ENCODE results near the gene RAPGEF5. TPM values are rescaled to one million over a fixed set of nuclear protein-coding genes. Genes with fewer than 3 reads are reported as not detected.

Gene RAPGEF5
- total and polyA plus RNA-seq, 12 donors = 5.1 to 87.0 (median 26.0) TPM

DNA sequence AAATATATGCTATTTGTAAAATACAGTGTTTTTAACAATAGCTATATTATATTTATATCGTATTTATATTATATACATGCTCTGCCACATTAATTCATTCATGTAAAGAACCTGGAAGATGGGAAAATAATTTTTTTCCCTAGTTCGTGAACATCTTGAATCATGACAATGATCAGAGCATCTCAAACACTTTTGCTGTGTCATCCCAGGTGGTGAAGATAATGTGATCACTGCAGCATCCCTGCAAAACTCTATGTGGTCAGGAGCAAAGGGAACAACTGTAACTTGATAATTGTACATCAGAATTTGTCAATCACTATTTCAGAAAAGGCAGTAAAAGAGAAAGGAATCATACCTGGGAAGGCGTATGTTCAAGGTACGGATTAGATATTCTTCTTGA lies 39.3 kb downstream of the RAPGEF5 start:
- TF ChIP-seq, protein P1, sequence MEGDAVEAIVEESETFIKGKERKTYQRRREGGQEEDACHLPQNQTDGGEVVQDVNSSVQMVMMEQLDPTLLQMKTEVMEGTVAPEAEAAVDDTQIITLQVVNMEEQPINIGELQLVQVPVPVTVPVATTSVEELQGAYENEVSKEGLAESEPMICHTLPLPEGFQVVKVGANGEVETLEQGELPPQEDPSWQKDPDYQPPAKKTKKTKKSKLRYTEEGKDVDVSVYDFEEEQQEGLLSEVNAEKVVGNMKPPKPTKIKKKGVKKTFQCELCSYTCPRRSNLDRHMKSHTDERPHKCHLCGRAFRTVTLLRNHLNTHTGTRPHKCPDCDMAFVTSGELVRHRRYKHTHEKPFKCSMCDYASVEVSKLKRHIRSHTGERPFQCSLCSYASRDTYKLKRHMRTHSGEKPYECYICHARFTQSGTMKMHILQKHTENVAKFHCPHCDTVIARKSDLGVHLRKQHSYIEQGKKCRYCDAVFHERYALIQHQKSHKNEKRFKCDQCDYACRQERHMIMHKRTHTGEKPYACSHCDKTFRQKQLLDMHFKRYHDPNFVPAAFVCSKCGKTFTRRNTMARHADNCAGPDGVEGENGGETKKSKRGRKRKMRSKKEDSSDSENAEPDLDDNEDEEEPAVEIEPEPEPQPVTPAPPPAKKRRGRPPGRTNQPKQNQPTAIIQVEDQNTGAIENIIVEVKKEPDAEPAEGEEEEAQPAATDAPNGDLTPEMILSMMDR (IDR thresholded peaks at IDR 0.05) = no peak
- TF ChIP-seq POLR2A (IDR thresholded peaks at IDR 0.05) = no peak
- Histone ChIP-seq H3K36me3 (replicated peaks in 1 of 2) (no peaks in the 10 kb centered on the region), H3K4me1 (replicated peaks in 1 of 2) (no peaks in the 10 kb centered on the region), H3K9me3 (replicated peaks in 1 of 3) (no peaks in the 10 kb centered on the region), H3K27ac (no peak overlapping the region), H3K27me3 (no peaks in the 10 kb centered on the region), H3K4me3 (no peak overlapping the region)
- intact Hi-C loops (cut with DNase I) = no loop called here
- no peak for DNase-seq
- WGBS, 4 donors = 83 to 89% (median 86%) methylated on average over 4 of the region's 4 CpGs

- WGBS, 4 donors = 92 to 94% (median 93%) methylated on average over 4 of the region's 4 CpGs
- H3K27me3 ChIP-seq = no peaks in the 10 kb centered on the region
- H3K4me1 ChIP-seq (replicated peaks in 1 of 2) = no peaks in the 10 kb centered on the region
- no peak overlapping the region for H3K4me3 ChIP-seq
- TF ChIP-seq, protein P1 (IDR thresholded peaks at IDR 0.05) = no peak
- TF ChIP-seq POLR2A (IDR thresholded peaks at IDR 0.05) = no peak
- no peaks in the 10 kb centered on the region for H3K36me3 ChIP-seq (replicated peaks in 1 of 2)
- no peak for DNase-seq
- intact Hi-C loops (cut with DNase I) = no loop called here
- no peak overlapping the region for H3K27ac ChIP-seq
- no peaks in the 10 kb centered on the region for H3K9me3 ChIP-seq (replicated peaks in 1 of 3)
These were observed 40.0 kb downstream of the RAPGEF5 start for GRCh38 chr7:22316914-22317313.

DNA sequence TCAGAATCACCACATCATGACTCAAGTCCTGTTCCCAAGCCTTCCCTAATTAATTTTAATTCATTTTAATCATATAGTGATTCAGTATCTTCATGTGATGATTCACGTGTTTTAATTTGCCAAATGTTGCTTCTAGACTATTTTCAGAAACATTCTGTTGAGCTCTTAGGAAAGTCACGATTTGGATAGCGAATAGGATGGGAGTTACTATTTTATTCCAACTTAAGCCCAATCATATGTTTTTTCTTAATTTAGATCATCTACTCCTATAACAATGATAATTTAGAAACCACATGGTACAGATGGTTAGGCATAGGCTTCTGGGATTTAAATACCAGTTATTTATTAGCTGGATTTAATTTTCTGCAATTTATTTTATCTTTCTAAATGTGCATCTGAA lies 49.1 kb downstream of the RAPGEF5 start:
- TF ChIP-seq, protein P1 (IDR thresholded peaks at IDR 0.05) = no peak
- Histone ChIP-seq H3K4me1 (replicated peaks in 1 of 2) (no peaks in the 10 kb centered on the region), H3K27me3 (no peaks in the 10 kb centered on the region), H3K36me3 (replicated peaks in 1 of 2) (no peaks in the 10 kb centered on the region), H3K27ac (no peak overlapping the region), H3K9me3 (replicated peaks in 1 of 3) (peaks cover 0 to 4% (median 0%) of the 10 kb centered on the region in 3 donors), H3K4me3 (no peak overlapping the region)
- intact Hi-C loops (cut with DNase I) = no loop called here
- DNase-seq = no peak
- 79 to 88% (median 82%) methylated on average over 3 of the region's 3 CpGs for WGBS, 4 donors

DNA sequence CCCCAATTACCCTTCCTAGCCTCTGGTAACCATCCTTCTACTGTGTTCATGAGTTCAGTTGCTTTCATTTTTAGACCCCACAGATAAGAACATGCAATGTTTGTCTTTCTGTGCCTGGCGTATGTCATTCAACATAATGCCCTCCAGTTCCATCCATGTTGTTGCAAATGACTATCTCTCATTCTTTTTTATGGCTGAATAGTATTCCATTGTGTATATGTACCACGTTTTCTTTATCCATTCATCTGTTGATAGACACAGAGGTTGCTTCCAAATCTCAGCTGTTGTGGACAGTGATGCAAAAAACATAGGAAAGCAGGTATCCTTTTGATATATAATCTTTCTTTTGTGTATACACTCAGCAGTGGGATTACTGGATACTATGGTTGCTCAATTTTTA lies 51.2 kb downstream of the RAPGEF5 start:
- H3K9me3 ChIP-seq (replicated peaks in 1 of 3) = peaks cover 0 to 4% (median 0%) of the 10 kb centered on the region in 3 donors
- WGBS, 4 donors = 85 to 93% (median 91%) methylated on average over 2 of the region's 2 CpGs
- H3K4me3 ChIP-seq = no peak overlapping the region
- intact Hi-C loops (cut with DNase I) = no loop called here
- H3K27ac ChIP-seq = no peak overlapping the region
- H3K4me1 ChIP-seq (replicated peaks in 1 of 2) = no peaks in the 10 kb centered on the region
- H3K27me3 ChIP-seq = no peaks in the 10 kb centered on the region
- TF ChIP-seq, protein P1 (IDR thresholded peaks at IDR 0.05) = no peak
- TF ChIP-seq POLR2A (IDR thresholded peaks at IDR 0.05) = no peak
- H3K36me3 ChIP-seq (replicated peaks in 1 of 2) = no peaks in the 10 kb centered on the region
- DNase-seq = no peak
